Hepatocyte (in vitro differentiated cells): ENCODE measurements around the gene KIAA2012. TPM values are rescaled to one million over a fixed set of nuclear protein-coding genes. Genes with fewer than 3 reads are reported as not detected.

Experiments
- DNase-seq: peaks from one replicate; pipeline ENCODE4 v3.0.0-alpha.2; 2016; ENCODE audit warnings: low spot score
- H2AFZ ChIP-seq: fragments of 200-600 bp; sonication (generic); 2 replicates; pipeline ENCODE4 v1.6.0; 2016; ENCODE audit warnings: antibody characterized with exemption, mild to moderate bottlenecking
- H3K27ac ChIP-seq: fragments of 200-600 bp; sonication (generic); 2 replicates; pipeline ENCODE4 v1.5.1; 2016; ENCODE audit warnings: mild to moderate bottlenecking
- H3K27me3 ChIP-seq: fragments of 200-600 bp; sonication (generic); 2 replicates; pipeline ENCODE4 v1.6.1; 2016
- H3K36me3 ChIP-seq: fragments of 200-600 bp; sonication (generic); replicated peaks from 2 replicates; pipeline ENCODE4 v1.5.1; 2016; ENCODE audit warnings: low read depth; ENCODE audit not compliant: insufficient read depth
- H3K4me1 ChIP-seq: fragments of 200-600 bp; sonication (generic); 2 replicates; pipeline ENCODE4 v1.5.1; 2016; ENCODE audit warnings: mild to moderate bottlenecking, moderate library complexity; ENCODE audit not compliant: insufficient read depth
- H3K4me2 ChIP-seq: fragments of 200-600 bp; sonication (generic); 2 replicates; pipeline ENCODE4 v1.6.0; 2016
- H3K4me3 ChIP-seq: fragments of 200-600 bp; sonication (generic); 2 replicates; pipeline ENCODE4 v1.5.1; 2016; ENCODE audit warnings: mild to moderate bottlenecking
- H3K79me2 ChIP-seq: fragments of 200-600 bp; sonication (generic); 2 replicates; pipeline ENCODE4 v1.6.0; 2017; ENCODE audit warnings: mild to moderate bottlenecking
- H3K9me2 ChIP-seq: fragments of 200-600 bp; sonication (generic); replicated peaks from 2 replicates; pipeline ENCODE4 v1.6.0; 2017; ENCODE audit warnings: mild to moderate bottlenecking; ENCODE audit not compliant: insufficient read depth
- H3K9me3 ChIP-seq: fragments of 200-600 bp; sonication (generic); 2 replicates; pipeline ENCODE4 v1.5.1; 2016; ENCODE audit warnings: low read depth, mild to moderate bottlenecking
- H4K20me1 ChIP-seq: fragments of 200-600 bp; sonication (generic); 2 replicates; pipeline ENCODE4 v1.6.0; 2016; ENCODE audit warnings: mild to moderate bottlenecking; ENCODE audit not compliant: insufficient read depth, poor library complexity, severe bottlenecking
- CTCF ChIP-seq: fragments of 200-600 bp; sonication (generic); IDR thresholded peaks from 2 replicates; pipeline ENCODE4 v1.5.1; 2016; ENCODE audit warnings: antibody characterized with exemption, mild to moderate bottlenecking; ENCODE audit not compliant: poor library complexity
- EZH2 ChIP-seq: fragments of 200-600 bp; sonication (generic); IDR thresholded peaks from 2 replicates; pipeline ENCODE4 v1.6.1; 2016; ENCODE audit warnings: antibody characterized with exemption, mild to moderate bottlenecking, borderline replicate concordance
- WGBS: methylation state at CpG from one replicate; pipeline ENCODE4 v1.1.6; 2016; ENCODE audit warnings: low lambda C conversion rate; ENCODE audit errors: missing lambda C conversion rate; 5-methylcytosine and 5-hydroxymethylcytosine counted together
- polyA plus RNA-seq: library from polyadenylated mRNA; unstranded; fragments of >200 nt; fragmentation: Nextera tagmentation; extraction: Ambion mirVana; gene quantifications from 2 replicates; pipeline ENCODE4 v1.2.1, GENCODE V29; 2016
- small RNA-seq: library from RNA; depleted of rRNA; stranded (forward); fragments of <200 nt; gene quantifications from one replicate; pipeline ENCODE3, GENCODE V24; 2014
- total RNA-seq: library from RNA; depleted of rRNA; stranded (reverse); fragments of >200 nt; gene quantifications from 2 replicates; pipeline ENCODE4 v1.2.3, GENCODE V29; 2014

KIAA2012 gene
- total and polyA plus RNA-seq, 2 experiments from 2014 or later, result 0.27 TPM; not detected in 1

DNA sequence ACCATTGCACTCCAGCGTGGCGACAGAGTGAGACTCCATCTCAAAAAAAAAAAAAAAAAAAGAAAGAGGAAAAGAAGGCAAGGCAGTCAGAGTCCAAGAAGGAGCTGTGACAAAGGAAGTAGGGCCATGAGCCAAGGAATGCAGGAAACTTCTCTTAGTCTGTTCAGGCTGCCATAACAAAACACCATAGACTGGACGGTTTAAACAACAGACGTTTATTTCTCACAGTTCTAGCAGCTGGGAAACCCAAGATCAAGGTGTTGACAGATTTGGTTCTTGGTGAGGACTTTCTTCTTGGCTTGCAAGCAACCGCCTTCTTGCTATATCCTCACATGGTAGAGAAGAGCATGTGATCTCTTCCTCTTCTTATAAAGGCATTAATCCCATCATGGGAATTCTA, 178.4 kb downstream of the KIAA2012 start:
- Histone ChIP-seq H3K36me3 (no peaks in the 10 kb centered on the region), H4K20me1 (no peaks in the 10 kb centered on the region), H3K9me3 (no peaks in the 10 kb centered on the region), H3K79me2 (no peaks in the 10 kb centered on the region), H3K9me2 (no peaks in the 10 kb centered on the region), H3K27me3 (no peaks in the 10 kb centered on the region), H3K4me3 (no peak overlapping the region), H3K27ac (no peak overlapping the region), H3K4me2 (no peak overlapping the region), H2AFZ (no peak overlapping the region), H3K4me1 (no peaks in the 10 kb centered on the region)
- no peak for DNase-seq
- 93% methylated on average over 3 of the region's 5 CpGs for WGBS
- TF ChIP-seq CTCF, result no peak
- no peak for TF ChIP-seq EZH2

Small RNA genes lying within 50 kb of the gene (small RNA-seq; reads per million reads assigned to genes)
- gene AC079354.2, result not detected

Other genes starting within 250 kb of the KIAA2012 start
- gene FZD7, start 39.4 kb upstream of the KIAA2012 start, total RNA-seq, result 28.3 and 31.2 TPM in 2 replicates
- 13.4 and 15.4 TPM in 2 replicates for gene FZD7, start 39.4 kb upstream of the KIAA2012 start, polyA plus RNA-seq
- 142 and 153 TPM in 2 replicates for gene SUMO1, start 165.3 kb downstream of the KIAA2012 start, total RNA-seq
- 154 and 158 TPM in 2 replicates for gene SUMO1, start 165.3 kb downstream of the KIAA2012 start, polyA plus RNA-seq
- gene NOP58, start 192.5 kb downstream of the KIAA2012 start, total RNA-seq, result 51.9 and 57.0 TPM in 2 replicates
- gene NOP58, start 192.5 kb downstream of the KIAA2012 start, polyA plus RNA-seq, result 57.3 and 65.4 TPM in 2 replicates